Liver (tissue), 9 donors: ENCODE measurements around the gene MOK. TPM values are rescaled to one million over a fixed set of nuclear protein-coding genes. Genes with fewer than 3 reads are reported as not detected.

Source experiments
- DNase-seq: peaks from one replicate; pipeline ENCODE4 v3.0.0-alpha.2; 2017; ENCODE audit warnings: low spot score
- H3K27ac ChIP-seq, 2 donors: one replicate each; pipeline ENCODE4 v1.7.0; 2013; ENCODE audit warnings: inconsistent platforms in 2 of 2, low read length in 2 of 2, control low read depth in 1 of 2, low read depth in 1 of 2, mild to moderate bottlenecking in 1 of 2
- H3K27me3 ChIP-seq, 4 donors: one replicate each; pipeline versions ENCODE4 v1.6.1 to v1.7.0; 2013; ENCODE audit warnings: low read length in 3 of 4, inconsistent platforms in 1 of 4, mild to moderate bottlenecking in 1 of 4, moderate library complexity in 1 of 4; ENCODE audit not compliant: control insufficient read depth in 4 of 4, insufficient read depth in 4 of 4
- H3K36me3 ChIP-seq, 4 donors: one replicate each; pipeline versions ENCODE4 v1.6.1 to v1.7.0; 2013; ENCODE audit warnings: low read length in 3 of 4, mild to moderate bottlenecking in 3 of 4, low read depth in 1 of 4, moderate library complexity in 1 of 4; ENCODE audit not compliant: control insufficient read depth in 4 of 4, insufficient read depth in 3 of 4
- H3K4me1 ChIP-seq, 4 donors: one replicate each; pipeline versions ENCODE4 v1.6.1 to v1.7.0; 2013; ENCODE audit warnings: low read length in 3 of 4, mild to moderate bottlenecking in 3 of 4, moderate library complexity in 1 of 4; ENCODE audit not compliant: control insufficient read depth in 4 of 4, insufficient read depth in 4 of 4
- H3K4me3 ChIP-seq, 3 donors: one replicate each; pipeline versions ENCODE4 v1.6.1 to v1.7.0; 2013; ENCODE audit warnings: low read length in 3 of 3, control low read depth in 1 of 3, low read depth in 1 of 3, mild to moderate bottlenecking in 1 of 3
- H3K9ac ChIP-seq, 2 donors: one replicate each; pipeline ENCODE4 v1.7.0; 2013; ENCODE audit warnings: low read length in 2 of 2, mild to moderate bottlenecking in 2 of 2, moderate library complexity in 2 of 2, control low read depth in 1 of 2, low read depth in 1 of 2
- H3K9me3 ChIP-seq, 4 donors: one replicate each; pipeline versions ENCODE4 v1.6.1 to v1.7.0; 2013; ENCODE audit warnings: low read length in 3 of 4; ENCODE audit not compliant: control insufficient read depth in 4 of 4
- EGR1 ChIP-seq, 2 donors: IDR thresholded peaks; 2 replicates each; pipeline ENCODE4 v1.6.1; 2016 to 2018; ENCODE audit warnings: antibody characterized with exemption in 2 of 2, low read depth in 2 of 2
- FOXA1 ChIP-seq: IDR thresholded peaks from 2 replicates; pipeline ENCODE4 v1.6.1; 2016; ENCODE audit warnings: antibody characterized with exemption
- FOXA2 ChIP-seq: IDR thresholded peaks from 2 replicates; pipeline ENCODE4 v1.6.1; 2016; ENCODE audit warnings: antibody characterized with exemption
- GABPA ChIP-seq, 2 donors: IDR thresholded peaks in 1 of 2; conservative IDR thresholded peaks in 1 of 2; 2 replicates each; pipeline ENCODE4 v1.6.1; 2016; ENCODE audit warnings: antibody characterized with exemption in 2 of 2, mild to moderate bottlenecking in 1 of 2, moderate library complexity in 1 of 2
- HNF4G ChIP-seq: IDR thresholded peaks from 2 replicates; pipeline ENCODE4 v1.6.1; 2016; ENCODE audit warnings: antibody characterized with exemption
- NR2F2 ChIP-seq: IDR thresholded peaks from 2 replicates; pipeline ENCODE4 v1.6.1; 2016; ENCODE audit warnings: antibody characterized with exemption
- RAD21 ChIP-seq, 2 donors: IDR thresholded peaks; 2 replicates each; pipeline ENCODE4 v1.6.1; 2016; ENCODE audit warnings: antibody characterized with exemption in 2 of 2, mild to moderate bottlenecking in 2 of 2
- RXRA ChIP-seq, 2 donors: IDR thresholded peaks; 2 replicates each; pipeline ENCODE4 v1.6.1; 2017 to 2018; ENCODE audit warnings: antibody characterized with exemption in 2 of 2, mild to moderate bottlenecking in 1 of 2
- SP1 ChIP-seq: IDR thresholded peaks from 2 replicates; pipeline ENCODE4 v1.6.1; 2018; ENCODE audit warnings: antibody characterized with exemption, mild to moderate bottlenecking
- TAF1 ChIP-seq: conservative IDR thresholded peaks from 2 replicates; pipeline ENCODE4 v1.6.1; 2016; ENCODE audit warnings: antibody characterized with exemption, mild to moderate bottlenecking
- YY1 ChIP-seq: IDR thresholded peaks from 2 replicates; pipeline ENCODE4 v1.6.1; 2016; ENCODE audit warnings: antibody characterized with exemption, mild to moderate bottlenecking
- WGBS: extraction: QIAGEN DNeasy Blood & Tissue Kit; methylation state at CpG from one replicate; pipeline ENCODE4 v1.1.7; 2013; 5-methylcytosine and 5-hydroxymethylcytosine counted together
- polyA plus RNA-seq, 2 donors: library from polyadenylated mRNA; stranded (reverse) in 1 of 2; unstranded in 1 of 2; fragments of 200-250 nt in 1 of 2; fragments of >200 nt in 1 of 2; fragmentation: Nextera tagmentation in 1 of 2; extraction: Ambion mirVana in 1 of 2; gene quantifications; one replicate each; pipeline versions ENCODE4 v1.2.1 to v1.2.3, GENCODE V29; 2013 to 2015
- total RNA-seq, 2 donors: library from RNA; depleted of rRNA; stranded (reverse); fragments of >200 nt; gene quantifications; one replicate each; pipeline ENCODE4 v1.2.3, GENCODE V29; 2014
- TF ChIP-seq, protein P1 (sequence below): IDR thresholded peaks from 2 replicates; pipeline ENCODE4 v1.6.1; 2016; ENCODE audit warnings: antibody characterized with exemption
- TF ChIP-seq, protein P2 (sequence below): IDR thresholded peaks from 2 replicates; pipeline ENCODE4 v1.6.1; 2016; ENCODE audit warnings: antibody characterized with exemption, mild to moderate bottlenecking
- TF ChIP-seq, protein P3 (sequence below): fragments of 150-350 bp; IDR thresholded peaks from 2 replicates; pipeline ENCODE4 v1.5.1; 2017; ENCODE audit warnings: improper control_type of control experiment, low read depth, low read length; ENCODE audit not compliant: missing input control
- donor health status: healthy.
- donor health status: healthy.
- donor health status: healthy.
- donor health status: healthy.
- donor health status: healthy.

Gene MOK
- total and polyA plus RNA-seq, 4 donors: 2.4 to 6.4 (median 2.9) TPM

- Histone ChIP-seq H3K9me3 (no peaks in the 10 kb centered on the region), H3K4me3 (no peak overlapping the region), H3K36me3 (peaks cover 0 to 18% (median 10%) of the 10 kb centered on the region in 4 donors), H3K4me1 (peaks cover 0 to 5% (median 3%) of the 10 kb centered on the region in 4 donors), H3K9ac (no peak overlapping the region), H3K27me3 (no peaks in the 10 kb centered on the region), H3K27ac (no peak overlapping the region)
- DNase-seq: no peak
- WGBS: 84% methylated on average over 1 of the region's 1 CpG
- TF ChIP-seq RAD21 (IDR thresholded peaks at IDR 0.05) (no peak), SP1 (no peak), EGR1 (IDR thresholded peaks at IDR 0.05; ENCODE audit: low read depth in 2 of 2) (no peak), YY1 (no peak), GABPA (IDR thresholded peaks at IDR 0.05 in 1 of 2, conservative IDR thresholded peaks at IDR 0.05 in 1 of 2) (no peak), NR2F2 (no peak), FOXA2 (no peak), RXRA (IDR thresholded peaks at IDR 0.05) (no peak), TAF1 (no peak), HNF4G (no peak), FOXA1 (no peak)
- TF ChIP-seq, protein P1, sequence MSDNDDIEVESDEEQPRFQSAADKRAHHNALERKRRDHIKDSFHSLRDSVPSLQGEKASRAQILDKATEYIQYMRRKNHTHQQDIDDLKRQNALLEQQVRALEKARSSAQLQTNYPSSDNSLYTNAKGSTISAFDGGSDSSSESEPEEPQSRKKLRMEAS: no peak
- TF ChIP-seq, protein P2, sequence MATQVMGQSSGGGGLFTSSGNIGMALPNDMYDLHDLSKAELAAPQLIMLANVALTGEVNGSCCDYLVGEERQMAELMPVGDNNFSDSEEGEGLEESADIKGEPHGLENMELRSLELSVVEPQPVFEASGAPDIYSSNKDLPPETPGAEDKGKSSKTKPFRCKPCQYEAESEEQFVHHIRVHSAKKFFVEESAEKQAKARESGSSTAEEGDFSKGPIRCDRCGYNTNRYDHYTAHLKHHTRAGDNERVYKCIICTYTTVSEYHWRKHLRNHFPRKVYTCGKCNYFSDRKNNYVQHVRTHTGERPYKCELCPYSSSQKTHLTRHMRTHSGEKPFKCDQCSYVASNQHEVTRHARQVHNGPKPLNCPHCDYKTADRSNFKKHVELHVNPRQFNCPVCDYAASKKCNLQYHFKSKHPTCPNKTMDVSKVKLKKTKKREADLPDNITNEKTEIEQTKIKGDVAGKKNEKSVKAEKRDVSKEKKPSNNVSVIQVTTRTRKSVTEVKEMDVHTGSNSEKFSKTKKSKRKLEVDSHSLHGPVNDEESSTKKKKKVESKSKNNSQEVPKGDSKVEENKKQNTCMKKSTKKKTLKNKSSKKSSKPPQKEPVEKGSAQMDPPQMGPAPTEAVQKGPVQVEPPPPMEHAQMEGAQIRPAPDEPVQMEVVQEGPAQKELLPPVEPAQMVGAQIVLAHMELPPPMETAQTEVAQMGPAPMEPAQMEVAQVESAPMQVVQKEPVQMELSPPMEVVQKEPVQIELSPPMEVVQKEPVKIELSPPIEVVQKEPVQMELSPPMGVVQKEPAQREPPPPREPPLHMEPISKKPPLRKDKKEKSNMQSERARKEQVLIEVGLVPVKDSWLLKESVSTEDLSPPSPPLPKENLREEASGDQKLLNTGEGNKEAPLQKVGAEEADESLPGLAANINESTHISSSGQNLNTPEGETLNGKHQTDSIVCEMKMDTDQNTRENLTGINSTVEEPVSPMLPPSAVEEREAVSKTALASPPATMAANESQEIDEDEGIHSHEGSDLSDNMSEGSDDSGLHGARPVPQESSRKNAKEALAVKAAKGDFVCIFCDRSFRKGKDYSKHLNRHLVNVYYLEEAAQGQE: no peak
- TF ChIP-seq, protein P3, sequence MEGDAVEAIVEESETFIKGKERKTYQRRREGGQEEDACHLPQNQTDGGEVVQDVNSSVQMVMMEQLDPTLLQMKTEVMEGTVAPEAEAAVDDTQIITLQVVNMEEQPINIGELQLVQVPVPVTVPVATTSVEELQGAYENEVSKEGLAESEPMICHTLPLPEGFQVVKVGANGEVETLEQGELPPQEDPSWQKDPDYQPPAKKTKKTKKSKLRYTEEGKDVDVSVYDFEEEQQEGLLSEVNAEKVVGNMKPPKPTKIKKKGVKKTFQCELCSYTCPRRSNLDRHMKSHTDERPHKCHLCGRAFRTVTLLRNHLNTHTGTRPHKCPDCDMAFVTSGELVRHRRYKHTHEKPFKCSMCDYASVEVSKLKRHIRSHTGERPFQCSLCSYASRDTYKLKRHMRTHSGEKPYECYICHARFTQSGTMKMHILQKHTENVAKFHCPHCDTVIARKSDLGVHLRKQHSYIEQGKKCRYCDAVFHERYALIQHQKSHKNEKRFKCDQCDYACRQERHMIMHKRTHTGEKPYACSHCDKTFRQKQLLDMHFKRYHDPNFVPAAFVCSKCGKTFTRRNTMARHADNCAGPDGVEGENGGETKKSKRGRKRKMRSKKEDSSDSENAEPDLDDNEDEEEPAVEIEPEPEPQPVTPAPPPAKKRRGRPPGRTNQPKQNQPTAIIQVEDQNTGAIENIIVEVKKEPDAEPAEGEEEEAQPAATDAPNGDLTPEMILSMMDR: no peak
These were observed 109.5 kb downstream of the MOK start for GRCh38 chr14:102195446-102195845.

DNA sequence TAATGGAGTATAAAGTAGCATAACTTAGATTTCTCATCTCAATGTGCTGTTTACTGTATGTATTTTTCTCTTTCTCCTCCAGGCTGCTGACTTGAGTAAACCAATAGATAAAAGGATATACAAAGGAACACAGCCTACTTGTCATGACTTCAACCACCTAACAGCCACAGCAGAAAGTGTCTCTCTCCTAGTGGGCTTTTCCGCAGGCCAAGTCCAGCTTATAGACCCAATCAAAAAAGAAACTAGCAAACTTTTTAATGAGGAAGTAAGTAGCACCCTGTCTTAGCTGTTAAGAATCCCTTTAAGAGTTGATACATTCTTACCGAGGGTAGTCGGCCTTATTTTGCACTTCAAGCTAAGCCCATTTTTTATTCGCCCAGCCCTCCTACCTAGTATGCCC lies 110.1 kb downstream of the MOK start:
- Histone ChIP-seq H3K27me3 (no peaks in the 10 kb centered on the region), H3K36me3 (peaks cover 0 to 17% (median 9%) of the 10 kb centered on the region in 4 donors), H3K4me1 (peaks cover 0 to 5% (median 3%) of the 10 kb centered on the region in 4 donors), H3K4me3 (no peak overlapping the region), H3K9ac (no peak overlapping the region), H3K27ac (no peak overlapping the region), H3K9me3 (no peaks in the 10 kb centered on the region)
- 86% methylated on average over 4 of the region's 4 CpGs for WGBS
- TF ChIP-seq, protein P1: no peak
- DNase-seq: no peak
